NCI-H1105 treated with DMSO at 0.1 percent for 48 hours (cell line): ENCODE data around the gene MGAT5B.

Experiments
- DNase-seq: peaks from one replicate; lab custom pipeline; 2025; lab: John Stamatoyannopoulos, UW

Gene MGAT5B

DNA sequence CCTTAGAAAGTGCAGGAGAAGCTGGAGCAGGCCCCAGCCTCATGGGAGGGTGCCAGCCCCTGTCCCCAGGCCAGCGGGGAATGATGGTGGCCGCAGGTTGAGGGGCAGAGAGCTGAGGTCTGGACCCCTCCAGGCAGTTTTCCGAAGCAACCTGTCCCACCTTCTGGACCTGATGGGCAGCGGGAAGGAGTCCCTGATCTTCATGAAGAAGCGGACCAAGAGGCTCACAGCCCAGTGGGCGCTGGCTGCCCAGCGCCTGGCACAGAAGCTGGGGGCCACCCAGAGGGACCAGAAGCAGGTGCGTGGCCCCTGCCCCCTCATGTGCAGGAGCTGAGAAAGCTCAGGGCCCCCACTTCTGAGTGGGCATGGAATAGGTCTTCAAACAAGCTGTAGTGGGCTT is 36.8 kb downstream of the MGAT5B start:
- no peak for DNase-seq

DNA sequence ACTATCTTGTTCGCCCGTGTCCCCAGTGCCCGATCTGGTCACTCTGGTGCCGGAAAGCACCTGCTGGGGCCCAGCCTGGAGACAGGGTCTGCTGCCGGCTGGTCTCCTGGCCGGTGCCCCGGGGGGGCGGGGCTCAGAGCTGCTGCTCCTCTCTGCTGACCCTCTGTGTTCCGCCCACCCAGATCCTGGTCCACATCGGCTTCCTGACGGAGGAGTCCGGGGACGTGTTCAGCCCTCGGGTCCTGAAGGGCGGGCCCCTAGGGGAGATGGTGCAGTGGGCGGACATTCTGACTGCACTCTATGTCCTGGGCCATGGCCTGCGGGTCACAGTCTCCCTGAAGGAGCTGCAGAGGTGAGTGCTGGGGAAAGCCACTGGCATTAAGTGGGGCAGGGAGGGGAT is 37.6 kb downstream of the MGAT5B start:
- DNase-seq = no peak

- DNase-seq = no peak
Measured at GRCh38 chr17:76906463-76906862, 38.3 kb downstream of the MGAT5B start.

DNA sequence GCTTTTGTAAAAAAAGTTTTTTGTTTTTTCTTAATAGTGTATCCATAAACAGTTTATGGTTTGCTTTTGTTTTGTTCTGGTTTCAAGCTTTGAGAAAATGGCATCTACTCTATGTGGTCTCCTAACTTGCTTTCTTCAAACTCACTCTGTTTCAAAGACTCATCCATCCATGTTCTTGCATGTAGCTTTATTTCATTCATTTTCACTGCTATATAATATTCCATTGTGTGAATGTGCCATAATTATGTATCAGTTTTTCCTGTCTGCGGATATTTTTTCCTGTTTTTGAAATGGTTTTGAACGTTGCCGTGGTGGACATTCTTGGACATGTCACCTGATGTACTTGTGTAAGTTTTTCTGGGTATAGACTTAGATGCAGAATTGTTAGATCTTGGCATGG is 39.1 kb downstream of the MGAT5B start:
- DNase-seq = no peak

DNA sequence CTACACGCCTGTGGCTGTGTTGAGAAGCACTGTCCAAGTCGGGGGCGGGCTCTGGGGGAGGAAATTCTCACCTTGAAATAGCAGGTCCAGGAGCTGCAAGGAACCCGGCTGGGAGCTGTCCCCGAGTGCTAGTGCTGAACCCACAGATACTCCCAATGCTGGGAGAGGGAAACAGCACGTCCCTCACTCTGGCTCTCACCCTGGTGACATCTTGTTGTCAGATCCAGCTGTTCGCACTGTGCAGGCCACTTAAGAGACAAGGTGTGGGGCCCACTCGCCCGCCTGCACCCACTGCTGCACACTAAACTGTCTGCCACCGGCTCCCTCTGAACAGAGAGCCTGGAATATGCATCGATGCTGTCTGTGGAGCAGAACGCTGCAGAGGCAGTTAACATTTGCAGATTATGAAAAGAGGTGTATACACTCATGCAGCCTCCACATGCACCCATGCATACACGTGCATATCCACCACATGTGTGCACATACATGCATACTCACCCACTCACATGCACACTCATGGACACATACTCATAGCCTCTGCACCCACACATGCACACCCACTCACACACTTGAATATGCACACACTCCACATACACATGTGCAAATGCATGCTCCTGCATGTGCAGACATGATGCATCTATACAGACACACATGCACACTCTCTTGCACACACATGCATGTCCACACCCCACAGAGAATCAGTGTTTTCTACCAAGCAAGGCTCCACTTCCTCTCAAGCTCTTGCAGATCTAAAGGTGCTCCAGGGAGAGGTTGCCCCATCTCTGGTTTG is 42.0 kb downstream of the MGAT5B start:
- no peak for DNase-seq

- DNase-seq = peak; percentile 17
Measured at GRCh38 chr17:76911299-76912017, 43.3 kb downstream of the MGAT5B start.

DNA sequence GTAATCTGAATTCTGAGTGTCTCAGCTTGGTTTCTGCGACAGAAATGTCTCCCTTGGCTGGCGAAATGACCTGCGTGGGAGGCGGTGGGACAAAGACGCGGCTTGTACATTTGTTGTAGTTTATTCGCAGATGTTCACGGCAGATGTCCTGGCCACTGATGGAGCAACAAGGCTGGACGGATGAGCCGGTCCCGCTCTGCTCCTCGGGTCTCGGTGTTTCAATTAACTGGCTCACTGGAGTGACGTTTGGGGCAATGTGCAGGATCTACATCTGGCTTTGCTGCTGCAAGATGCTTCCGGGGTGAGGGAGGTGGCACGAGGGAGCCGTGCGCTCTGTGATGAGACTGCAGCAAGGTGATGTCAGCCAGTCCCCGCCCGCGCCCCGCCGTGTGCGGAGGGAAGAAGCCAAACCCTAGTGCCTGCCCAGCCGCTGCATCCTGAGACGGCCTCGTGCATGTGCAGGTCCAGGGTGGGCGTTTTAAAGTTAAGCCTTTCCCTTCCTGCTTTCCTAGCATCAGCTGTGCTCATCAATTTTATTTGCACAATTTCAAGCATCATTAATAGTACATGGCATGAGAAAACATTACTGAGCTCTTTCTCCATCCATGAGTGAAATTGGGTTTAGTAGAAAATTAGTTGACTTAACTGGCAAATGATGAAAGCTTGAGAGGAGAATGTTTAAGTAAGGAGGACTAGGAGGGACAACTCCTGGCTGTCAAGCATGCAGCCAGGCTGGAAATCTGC is 44.4 kb downstream of the MGAT5B start:
- DNase-seq = no peak

DNA sequence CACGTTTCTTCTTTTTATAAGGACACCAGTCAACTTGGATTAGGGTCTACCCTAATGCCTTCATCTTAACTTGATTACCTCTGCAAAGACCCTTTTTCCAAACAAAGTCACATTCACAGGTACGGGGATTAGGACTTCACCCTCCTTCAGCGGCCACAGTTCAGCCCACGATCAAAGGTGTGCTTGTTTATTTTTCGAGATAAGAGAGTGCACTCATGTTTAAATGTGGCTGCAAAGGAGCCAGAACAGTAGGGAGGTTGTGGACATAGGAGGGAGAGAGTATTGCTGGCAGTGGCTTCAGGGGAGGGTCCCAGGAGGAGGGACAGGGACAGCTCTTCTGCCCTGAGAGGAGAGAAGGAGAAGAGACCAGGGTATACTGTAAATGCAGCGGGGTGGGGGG is 46.7 kb downstream of the MGAT5B start:
- DNase-seq = no peak

- no peak for DNase-seq
Measured at GRCh38 chr17:76915840-76916510, 47.8 kb downstream of the MGAT5B start.

DNA sequence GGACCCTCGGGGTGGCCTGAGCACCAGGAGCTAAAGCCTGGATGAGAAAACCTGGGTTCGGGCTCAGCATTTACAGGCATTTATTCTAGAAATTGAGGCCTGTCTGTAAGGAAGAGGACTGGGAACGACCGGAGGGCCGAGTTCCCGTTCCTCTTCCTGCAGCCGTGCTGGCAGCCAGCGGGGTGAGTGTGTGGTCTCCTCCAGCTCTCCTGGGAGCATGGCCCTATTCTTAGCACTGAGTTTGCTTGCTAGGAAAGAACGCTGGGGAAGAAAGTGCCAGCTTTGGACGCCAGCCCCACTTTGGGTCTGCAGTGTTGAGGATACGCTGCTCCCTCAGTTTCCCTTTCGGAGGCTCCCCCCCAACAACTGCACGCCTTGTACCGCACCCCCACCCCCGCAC is 49.6 kb downstream of the MGAT5B start:
- no peak for DNase-seq

- DNase-seq = no peak
Measured at GRCh38 chr17:76918811-76919210, 50.6 kb downstream of the MGAT5B start.

DNA sequence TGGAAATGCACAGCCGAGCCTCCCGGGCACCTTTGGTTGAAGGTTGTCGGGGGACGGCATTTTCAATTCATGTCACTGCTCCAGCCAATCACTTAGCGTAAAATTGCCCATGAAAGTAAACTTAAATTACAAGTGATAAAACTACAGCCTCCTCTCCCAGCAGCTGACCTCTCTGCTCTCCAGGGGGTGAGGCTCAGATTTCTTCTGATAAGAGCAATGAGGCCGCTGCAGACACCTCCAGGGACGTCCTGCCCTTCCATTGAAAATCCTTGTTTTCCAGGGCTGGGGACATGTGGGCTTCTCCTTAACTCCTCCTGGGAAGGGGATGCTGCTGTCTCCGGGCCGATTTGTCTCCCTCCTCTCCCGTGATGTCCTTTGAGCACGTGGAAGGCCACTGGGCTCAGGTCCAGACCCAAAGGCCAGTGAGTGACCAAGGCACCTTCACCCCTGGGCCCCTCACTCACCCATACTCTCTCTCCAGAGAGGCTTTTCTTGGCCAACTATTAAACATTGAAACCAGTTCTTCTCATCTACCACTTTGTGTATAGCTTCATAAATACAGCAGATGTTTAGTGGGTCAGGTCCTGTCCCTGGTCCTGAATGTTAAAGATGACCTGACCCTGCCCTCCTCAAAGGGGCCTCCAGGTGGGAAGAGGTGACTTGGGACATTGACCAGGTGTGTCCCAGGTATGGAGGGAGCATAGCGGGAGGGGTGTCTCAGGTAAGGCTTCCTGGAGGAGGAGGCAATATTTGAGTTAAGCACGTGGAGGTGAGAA is 52.3 kb downstream of the MGAT5B start:
- no peak for DNase-seq

DNA sequence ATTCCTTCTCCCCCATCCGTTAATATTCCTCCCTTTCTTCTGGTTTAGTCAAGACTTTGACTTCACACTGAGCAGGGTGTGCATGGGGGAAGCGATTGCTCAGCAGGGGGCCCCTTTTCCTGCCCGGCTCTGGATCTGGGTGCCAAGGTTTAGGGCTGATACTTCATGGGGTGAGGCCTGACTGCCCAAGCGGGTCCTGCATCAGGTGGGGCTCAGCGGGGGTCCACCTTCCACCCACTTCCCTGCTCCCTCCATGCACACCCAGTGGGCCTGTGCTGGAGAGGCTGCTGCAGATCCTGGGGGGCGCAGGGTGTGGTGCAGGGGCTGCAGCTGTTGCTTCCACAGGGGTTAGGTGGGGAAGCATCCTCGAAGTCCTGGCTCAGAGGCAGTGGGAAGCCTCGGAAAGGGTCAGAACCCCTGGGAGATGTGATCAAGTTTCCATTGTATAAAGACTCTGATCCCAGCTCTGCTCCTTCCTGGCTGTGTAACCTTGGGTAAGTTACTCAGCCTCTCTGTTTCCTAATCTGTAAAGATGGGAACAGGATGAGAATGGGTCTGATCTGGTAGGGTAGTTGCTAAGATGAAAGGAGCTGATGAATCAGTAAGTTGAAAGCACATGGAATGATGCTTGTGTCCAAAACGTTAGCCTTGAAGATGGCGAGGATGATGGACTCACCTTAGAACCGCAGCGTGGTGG is 53.3 kb downstream of the MGAT5B start:
- no peak for DNase-seq

DNA sequence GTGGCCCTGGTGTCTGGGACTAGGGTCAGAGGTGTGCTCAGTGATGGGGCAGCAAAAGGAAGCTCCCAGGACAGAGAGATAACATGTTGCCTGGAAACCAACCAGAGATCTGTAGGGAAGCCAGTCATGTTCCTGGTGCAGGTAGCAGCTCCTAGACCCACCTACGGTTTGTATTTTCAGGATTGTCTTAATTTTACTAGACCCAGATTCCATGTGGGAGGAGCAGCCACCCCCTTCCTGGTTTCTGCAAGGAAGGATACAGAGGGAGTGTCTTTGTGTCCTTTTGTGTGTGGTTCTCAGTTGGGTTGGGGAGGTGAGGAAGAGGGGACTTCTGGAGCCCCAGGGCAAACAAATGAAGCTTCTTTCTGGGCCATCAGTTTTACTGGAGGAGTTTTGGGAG is 53.9 kb downstream of the MGAT5B start:
- no peak for DNase-seq

GRCh38 chr17:76922967-76923366 is 54.8 kb downstream of the MGAT5B start:
- DNase-seq = no peak

DNA sequence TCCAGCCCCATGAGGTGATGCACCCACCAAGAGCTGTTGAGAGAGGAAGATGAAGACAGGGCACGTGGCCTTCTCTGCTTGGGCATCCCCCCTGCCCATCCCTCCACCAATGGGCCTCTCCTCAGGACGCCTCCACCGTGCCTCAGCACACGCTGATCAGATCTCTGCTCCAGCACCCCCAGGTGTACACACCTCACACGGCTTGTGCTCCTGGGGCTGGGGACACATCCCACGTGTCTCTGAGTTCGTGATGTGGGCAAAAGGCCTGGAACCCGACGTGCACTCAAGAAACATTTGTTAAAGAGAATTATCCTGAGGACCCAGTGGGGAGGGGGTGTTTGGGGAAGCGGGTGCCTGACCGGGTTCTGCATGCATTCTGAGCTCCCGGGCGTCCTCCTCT is 55.3 kb downstream of the MGAT5B start:
- no peak for DNase-seq

DNA sequence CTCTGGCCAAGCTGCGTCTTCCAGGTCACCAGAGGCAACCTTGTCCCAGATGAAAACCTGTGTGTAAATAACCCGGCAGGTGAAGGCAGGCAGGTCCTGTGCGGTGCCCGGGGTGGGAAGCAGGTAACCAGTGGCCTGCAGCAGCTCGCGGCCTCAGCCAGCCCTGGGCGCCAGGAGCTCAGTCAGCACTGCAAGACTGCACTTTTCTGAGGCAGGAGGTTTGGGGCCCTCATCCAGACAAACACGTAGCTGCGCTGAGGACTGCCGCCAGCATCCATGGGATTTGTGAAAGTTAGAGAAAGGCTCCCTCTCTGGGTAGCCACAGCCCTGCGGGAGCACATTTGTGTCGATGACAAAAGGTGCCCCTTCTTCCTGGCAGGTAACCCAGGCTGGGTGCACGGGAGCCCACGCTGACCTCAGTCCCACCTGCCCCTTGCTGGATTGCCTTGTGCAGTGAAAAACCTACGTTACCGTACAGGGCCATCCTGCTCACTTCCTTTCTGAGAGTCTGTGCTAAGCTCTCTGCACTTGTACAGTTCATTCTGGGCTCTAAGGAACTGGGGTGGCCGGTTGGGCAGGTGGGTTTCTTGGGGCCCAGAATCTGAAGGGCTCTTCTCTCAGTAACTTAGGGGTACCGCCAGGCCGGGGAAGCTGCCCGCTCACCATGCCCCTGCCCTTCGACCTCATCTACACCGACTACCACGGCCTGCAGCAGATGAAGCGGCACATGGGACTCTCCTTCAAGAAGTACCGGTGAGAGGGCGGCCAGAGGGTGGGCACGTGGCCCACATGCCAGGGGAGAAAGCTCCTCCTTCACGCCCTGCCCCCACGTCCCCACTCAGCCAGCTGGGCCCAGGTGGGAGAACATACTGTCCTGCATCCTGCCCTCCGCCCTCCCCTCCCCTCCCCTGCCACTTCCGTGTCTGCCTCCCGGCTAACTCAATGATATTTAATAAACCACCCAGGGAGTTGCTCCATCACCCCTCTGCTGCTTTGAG is 56.4 kb downstream of the MGAT5B start:
- DNase-seq = no peak

DNA sequence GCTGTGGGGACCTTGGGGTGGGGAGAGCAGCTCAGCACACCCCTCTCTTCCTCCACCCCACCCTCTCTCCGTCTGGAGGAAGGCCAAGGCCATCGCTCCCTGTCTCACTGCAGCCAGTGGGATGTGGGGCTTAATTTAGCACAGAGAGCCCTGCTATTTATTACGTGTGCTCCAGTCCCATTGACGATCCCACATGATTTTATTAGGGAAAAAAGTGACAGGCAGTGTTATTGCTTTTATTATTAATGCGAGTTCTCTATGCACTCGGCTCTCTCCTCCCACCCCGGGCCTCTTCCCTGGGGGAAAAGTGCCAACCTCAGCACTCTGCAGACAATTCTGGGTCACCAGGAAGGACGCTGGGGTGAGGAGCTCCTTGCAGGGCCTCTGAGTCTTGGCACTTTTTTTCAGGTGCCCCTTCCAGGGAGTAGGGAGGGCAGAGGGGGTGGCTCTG is 57.3 kb downstream of the MGAT5B start:
- no peak for DNase-seq

GRCh38 chr17:76926237-76926866 is 58.1 kb downstream of the MGAT5B start:
- DNase-seq = no peak
